ENCODE measurements around the gene GPX6.

The GPX6 gene

GRCh38 chr6:28496099-28496779, 19.4 kb downstream of the GPX6 start:
- 0 out of 2 replicates have a peak, but pooled peaks cover 3% of the 10 kb centered on the region for H3K9me3 ChIP-seq (ENCODE audit: control insufficient read depth, insufficient read depth, low read depth, low read length)
- H3K9ac ChIP-seq (ENCODE audit: low read length), result no peak overlapping the region
- H3K4me1 ChIP-seq (ENCODE audit: control insufficient read depth, insufficient read depth, low read length), result 0 out of 2 replicates have a peak, but pooled peaks cover 4% of the 10 kb centered on the region
- H3K4me3 ChIP-seq (ENCODE audit: low read depth, low read length), result no peak overlapping the region
- no peaks in the 10 kb centered on the region for H3K36me3 ChIP-seq (ENCODE audit: control insufficient read depth, insufficient read depth, low read length)
- no peaks in the 10 kb centered on the region for H3K27me3 ChIP-seq (ENCODE audit: control insufficient read depth, insufficient read depth, low read length)
- no peak overlapping the region for H3K27ac ChIP-seq (ENCODE audit: low read depth, low read length)

- Histone ChIP-seq H3K9me3 (ENCODE audit: control insufficient read depth, insufficient read depth, low read depth, low read length) (no peaks in the 10 kb centered on the region), H3K4me1 (ENCODE audit: control insufficient read depth, insufficient read depth, low read length) (peaks cover 8% of the 10 kb centered on the region; the same call in 1 of the 2 replicates), H3K36me3 (ENCODE audit: control insufficient read depth, insufficient read depth, low read length) (no peaks in the 10 kb centered on the region), H3K27ac (ENCODE audit: low read depth, low read length) (no peak overlapping the region), H3K27me3 (ENCODE audit: control insufficient read depth, insufficient read depth, low read length) (peaks cover 4% of the 10 kb centered on the region; the same call in 1 of the 2 replicates), H3K4me3 (ENCODE audit: low read depth, low read length) (peak overlapping the region; percentile 57), H3K9ac (ENCODE audit: low read length) (no peak overlapping the region)
Measured at GRCh38 chr6:28491984-28492317, 23.6 kb downstream of the GPX6 start.

- Histone ChIP-seq H3K27me3 (ENCODE audit: control insufficient read depth, insufficient read depth, low read length) (peaks cover 4% of the 10 kb centered on the region; the same call in 1 of the 2 replicates), H3K36me3 (ENCODE audit: control insufficient read depth, insufficient read depth, low read length) (no peaks in the 10 kb centered on the region), H3K9ac (ENCODE audit: low read length) (peak overlapping the region; percentile 76), H3K27ac (ENCODE audit: low read depth, low read length) (peak overlapping the region; percentile 72; the same call in 1 of the 2 replicates), H3K9me3 (ENCODE audit: control insufficient read depth, insufficient read depth, low read depth, low read length) (no peaks in the 10 kb centered on the region), H3K4me1 (ENCODE audit: control insufficient read depth, insufficient read depth, low read length) (peaks cover 8% of the 10 kb centered on the region; the same call in 1 of the 2 replicates), H3K4me3 (ENCODE audit: low read depth, low read length) (peak overlapping the region; percentile 76)
Measured at GRCh38 chr6:28490205-28490890, 25.2 kb downstream of the GPX6 start.

DNA sequence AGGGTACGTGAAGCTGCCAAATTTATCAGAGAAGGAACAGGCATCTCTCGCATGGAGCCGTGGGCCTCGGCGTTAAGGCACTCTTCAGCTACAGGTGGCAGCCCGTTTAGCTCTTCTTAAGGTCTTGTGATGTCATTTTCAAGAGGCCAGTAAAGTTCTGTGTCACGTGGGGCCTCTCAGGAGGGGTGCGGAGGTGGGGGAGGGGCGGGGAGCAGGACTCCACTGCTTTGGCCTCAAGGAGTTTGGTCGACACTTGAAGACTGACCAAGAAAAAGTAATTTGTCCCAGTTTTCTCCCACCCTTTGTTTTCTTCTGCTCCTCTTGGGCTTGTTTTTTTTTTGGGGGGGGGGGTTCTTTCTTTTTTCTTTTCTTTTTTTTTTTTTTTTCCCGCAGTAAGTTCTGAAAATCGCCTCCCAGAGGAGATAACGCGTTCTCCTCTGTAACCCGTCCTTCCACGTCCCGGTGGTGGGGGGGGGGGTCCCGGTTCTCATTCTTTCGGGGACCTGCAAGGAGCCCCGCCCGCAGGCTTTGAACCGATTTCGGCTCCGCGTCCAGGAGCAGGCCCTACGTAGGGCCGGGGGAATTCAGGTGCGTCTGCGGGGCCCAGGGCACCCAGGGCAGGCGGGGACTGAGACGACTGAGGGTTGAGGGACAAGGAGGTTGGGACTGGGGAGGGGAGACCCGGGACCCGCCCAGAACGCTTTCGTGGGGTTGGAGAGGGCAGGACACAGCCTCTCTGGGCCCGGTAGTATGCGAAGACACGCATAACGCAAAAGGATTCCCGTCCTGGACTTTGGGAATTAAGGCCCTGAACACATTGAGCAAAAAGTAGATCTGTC, 26.0 kb downstream of the GPX6 start:
- peaks cover 8% of the 10 kb centered on the region; the same call in 1 of the 2 replicates for H3K4me1 ChIP-seq (ENCODE audit: control insufficient read depth, insufficient read depth, low read length)
- H3K4me3 ChIP-seq (ENCODE audit: low read depth, low read length), result peak overlapping the region; percentile 76
- H3K9ac ChIP-seq (ENCODE audit: low read length), result peak overlapping the region; percentile 76
- no peaks in the 10 kb centered on the region for H3K9me3 ChIP-seq (ENCODE audit: control insufficient read depth, insufficient read depth, low read depth, low read length)
- peak overlapping the region; percentile 72; the same call in 1 of the 2 replicates for H3K27ac ChIP-seq (ENCODE audit: low read depth, low read length)
- peaks cover 4% of the 10 kb centered on the region; the same call in 1 of the 2 replicates for H3K27me3 ChIP-seq (ENCODE audit: control insufficient read depth, insufficient read depth, low read length)
- H3K36me3 ChIP-seq (ENCODE audit: control insufficient read depth, insufficient read depth, low read length), result no peaks in the 10 kb centered on the region

DNA sequence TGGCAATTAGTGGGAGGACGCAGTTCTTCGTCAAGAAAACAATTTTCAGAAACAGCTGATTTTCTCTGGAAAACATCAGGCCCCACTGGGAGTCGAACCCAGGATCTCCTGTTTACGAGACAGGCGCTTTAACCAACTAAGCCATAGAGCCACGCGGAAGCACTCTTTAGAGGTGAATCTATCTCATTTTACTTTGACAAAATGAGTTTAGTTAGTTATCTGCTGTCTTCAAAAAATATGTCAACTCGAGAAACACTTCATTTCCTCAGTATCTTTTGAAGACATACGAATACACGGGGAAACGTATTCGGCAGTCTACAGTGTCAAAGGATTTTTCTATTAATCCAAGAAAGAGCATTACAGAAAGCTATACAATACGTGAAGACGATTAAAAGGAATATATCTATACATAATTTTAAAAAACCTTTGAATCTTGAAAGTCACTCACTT, 26.7 kb downstream of the GPX6 start:
- Histone ChIP-seq H3K27me3 (ENCODE audit: control insufficient read depth, insufficient read depth, low read length) (peaks cover 4% of the 10 kb centered on the region; the same call in 1 of the 2 replicates), H3K9ac (ENCODE audit: low read length) (no peak overlapping the region), H3K36me3 (ENCODE audit: control insufficient read depth, insufficient read depth, low read length) (no peaks in the 10 kb centered on the region), H3K9me3 (ENCODE audit: control insufficient read depth, insufficient read depth, low read depth, low read length) (no peaks in the 10 kb centered on the region), H3K27ac (ENCODE audit: low read depth, low read length) (no peak overlapping the region), H3K4me1 (ENCODE audit: control insufficient read depth, insufficient read depth, low read length) (peaks cover 8% of the 10 kb centered on the region; the same call in 1 of the 2 replicates), H3K4me3 (ENCODE audit: low read depth, low read length) (peak overlapping the region; percentile 76)

GRCh38 chr6:28486988-28487742, 28.4 kb downstream of the GPX6 start:
- Histone ChIP-seq H3K36me3 (ENCODE audit: control insufficient read depth, insufficient read depth, low read length) (no peaks in the 10 kb centered on the region), H3K4me3 (ENCODE audit: low read depth, low read length) (no peak overlapping the region), H3K9ac (ENCODE audit: low read length) (no peak overlapping the region), H3K27me3 (ENCODE audit: control insufficient read depth, insufficient read depth, low read length) (peaks cover 8% of the 10 kb centered on the region; the same call in 1 of the 2 replicates), H3K27ac (ENCODE audit: low read depth, low read length) (no peak overlapping the region), H3K4me1 (ENCODE audit: control insufficient read depth, insufficient read depth, low read length) (peaks cover 7% of the 10 kb centered on the region; the same call in 1 of the 2 replicates), H3K9me3 (ENCODE audit: control insufficient read depth, insufficient read depth, low read depth, low read length) (no peaks in the 10 kb centered on the region)

- H3K9ac ChIP-seq (ENCODE audit: low read length), result no peak overlapping the region
- H3K27me3 ChIP-seq (ENCODE audit: control insufficient read depth, insufficient read depth, low read length), result peaks cover 10% of the 10 kb centered on the region
Measured at GRCh38 chr6:28486533-28486932, 29.1 kb downstream of the GPX6 start.

DNA sequence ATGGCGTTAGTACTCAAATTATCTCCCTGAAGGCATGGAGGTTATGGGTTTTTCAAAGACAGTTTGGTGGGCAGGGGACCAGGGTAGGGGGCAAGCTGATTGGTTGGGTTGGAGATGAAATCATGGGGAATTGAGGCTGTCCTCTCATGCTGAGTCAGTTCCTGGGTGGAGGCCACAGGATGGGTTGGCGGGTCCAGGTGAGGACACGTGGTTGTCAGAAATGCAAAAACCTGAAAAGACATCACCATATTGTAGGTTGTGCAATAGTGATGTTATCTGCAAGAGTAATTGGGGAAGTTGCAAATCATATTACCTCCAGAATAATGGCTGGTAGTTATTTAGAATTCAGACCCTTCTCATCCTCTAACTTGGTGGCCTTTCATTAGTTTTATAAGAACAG, 30.1 kb downstream of the GPX6 start:
- H3K4me3 ChIP-seq (ENCODE audit: low read depth, low read length), result no peak overlapping the region
- no peaks in the 10 kb centered on the region for H3K9me3 ChIP-seq (ENCODE audit: control insufficient read depth, insufficient read depth, low read depth, low read length)
- H3K4me1 ChIP-seq (ENCODE audit: control insufficient read depth, insufficient read depth, low read length), result peaks cover under 1% of the 10 kb centered on the region; the same call in 1 of the 2 replicates
- H3K27me3 ChIP-seq (ENCODE audit: control insufficient read depth, insufficient read depth, low read length), result peaks cover 18% of the 10 kb centered on the region
- H3K9ac ChIP-seq (ENCODE audit: low read length), result no peak overlapping the region
- H3K27ac ChIP-seq (ENCODE audit: low read depth, low read length), result no peak overlapping the region
- H3K36me3 ChIP-seq (ENCODE audit: control insufficient read depth, insufficient read depth, low read length), result no peaks in the 10 kb centered on the region

More at GRCh38 chr6:28486533-28486932, 29.1 kb downstream of the GPX6 start:
- Histone ChIP-seq H3K4me3 (ENCODE audit: low read depth, low read length) (no peak overlapping the region), H3K4me1 (ENCODE audit: control insufficient read depth, insufficient read depth, low read length) (peaks cover 3% of the 10 kb centered on the region; the same call in 1 of the 2 replicates), H3K9me3 (ENCODE audit: control insufficient read depth, insufficient read depth, low read depth, low read length) (no peaks in the 10 kb centered on the region), H3K27ac (ENCODE audit: low read depth, low read length) (no peak overlapping the region), H3K36me3 (ENCODE audit: control insufficient read depth, insufficient read depth, low read length) (no peaks in the 10 kb centered on the region)

DNA sequence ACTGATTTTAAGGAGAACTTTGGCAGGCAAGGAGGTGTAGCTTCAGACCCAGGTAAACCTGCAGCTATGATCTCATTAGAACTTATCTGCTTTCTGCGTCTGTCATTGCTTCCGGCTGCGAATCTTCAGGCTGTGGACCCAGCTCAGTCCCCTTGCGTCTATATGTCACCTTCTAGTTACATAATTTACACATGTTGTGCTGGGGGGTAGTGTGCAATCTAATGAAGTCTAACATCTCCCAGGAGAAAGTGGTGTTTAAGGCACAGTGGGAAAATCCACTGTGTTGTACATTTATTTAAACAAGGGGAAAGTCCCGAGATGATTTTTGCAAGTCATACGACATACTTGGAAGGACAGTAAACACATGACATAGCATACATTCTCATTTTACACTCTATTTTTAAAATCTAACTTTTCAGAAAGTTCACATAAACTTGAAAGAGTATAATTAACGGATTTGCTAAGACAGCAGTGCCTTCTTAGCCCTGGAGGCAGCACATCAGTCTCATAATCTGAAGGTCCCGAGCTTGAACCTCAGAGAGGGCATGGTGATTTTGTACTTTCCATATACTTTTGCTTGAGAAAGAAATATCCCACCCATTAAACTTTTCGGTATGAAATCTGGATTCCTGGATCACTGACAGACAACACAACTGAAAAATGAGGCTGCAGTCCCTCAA, 35.2 kb downstream of the GPX6 start:
- Histone ChIP-seq H3K9ac (ENCODE audit: low read length) (no peak overlapping the region), H3K27ac (ENCODE audit: low read depth, low read length) (no peak overlapping the region), H3K4me3 (ENCODE audit: low read depth, low read length) (no peak overlapping the region), H3K36me3 (ENCODE audit: control insufficient read depth, insufficient read depth, low read length) (no peaks in the 10 kb centered on the region), H3K9me3 (ENCODE audit: control insufficient read depth, insufficient read depth, low read depth, low read length) (peaks cover 3% of the 10 kb centered on the region; the same call in 1 of the 2 replicates), H3K27me3 (ENCODE audit: control insufficient read depth, insufficient read depth, low read length) (peaks cover 30% of the 10 kb centered on the region), H3K4me1 (ENCODE audit: control insufficient read depth, insufficient read depth, low read length) (no peaks in the 10 kb centered on the region)

DNA sequence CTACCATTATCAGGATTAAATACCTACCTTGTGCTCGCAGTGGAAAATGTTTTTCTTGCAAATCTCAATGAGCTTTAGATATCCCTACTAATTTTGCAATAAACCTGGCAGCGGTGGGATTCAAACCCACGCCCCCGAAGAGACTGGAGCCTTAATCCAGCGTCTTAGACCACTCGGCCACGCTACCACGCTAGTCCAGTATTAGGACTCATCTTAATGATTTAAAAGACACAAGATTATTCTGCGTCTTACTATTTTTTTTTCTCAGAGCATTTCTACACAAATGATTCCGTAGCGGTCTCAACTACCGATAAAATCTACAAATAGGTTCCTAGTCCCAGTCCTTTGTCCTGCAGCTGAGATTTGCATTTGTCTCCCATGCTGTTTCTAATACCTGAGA, 37.1 kb downstream of the GPX6 start:
- H3K4me3 ChIP-seq (ENCODE audit: low read depth, low read length), result no peak overlapping the region; the same call in 1 of the 2 replicates
- H3K9ac ChIP-seq (ENCODE audit: low read length), result no peak overlapping the region
- H3K27me3 ChIP-seq (ENCODE audit: control insufficient read depth, insufficient read depth, low read length), result peaks cover 30% of the 10 kb centered on the region
- no peaks in the 10 kb centered on the region for H3K4me1 ChIP-seq (ENCODE audit: control insufficient read depth, insufficient read depth, low read length)
- no peak overlapping the region for H3K27ac ChIP-seq (ENCODE audit: low read depth, low read length)
- H3K9me3 ChIP-seq (ENCODE audit: control insufficient read depth, insufficient read depth, low read depth, low read length), result peaks cover 3% of the 10 kb centered on the region; the same call in 1 of the 2 replicates
- H3K36me3 ChIP-seq (ENCODE audit: control insufficient read depth, insufficient read depth, low read length), result no peaks in the 10 kb centered on the region
